ENCODE results near the gene CAMK1D. TPM values are rescaled to one million over a fixed set of nuclear protein-coding genes. Genes with fewer than 3 reads are reported as not detected.

CAMK1D gene
- total and polyA plus RNA-seq, 10 of the 15 experiments (the other 5 are each of a cell fraction or from before 2014, with no cell fraction given): 2.1 to 35.5 (median 14.7) TPM

DNA sequence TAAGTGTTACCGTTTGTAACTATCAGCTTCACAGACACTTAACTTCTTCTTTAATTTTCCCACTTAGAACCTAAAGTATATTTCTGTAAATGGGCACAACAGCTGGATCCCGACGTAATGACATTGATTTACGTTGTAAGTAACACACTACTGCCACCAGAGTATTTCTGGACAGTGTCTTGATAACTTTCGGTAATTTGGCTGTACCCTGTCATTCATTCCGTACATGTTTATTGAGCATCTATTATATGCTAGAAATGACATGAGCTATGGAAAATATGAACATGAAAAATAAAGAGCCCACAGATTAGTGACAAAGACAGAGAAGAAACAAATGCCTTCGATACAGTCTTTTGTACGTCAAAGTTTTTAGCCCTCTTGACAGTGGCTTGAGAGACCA is 360.8 kb downstream of the CAMK1D start:
- Histone ChIP-seq H3K9me3 (replicated peaks; ENCODE audit: control insufficient read depth, insufficient read depth, low read length) (no peaks in the 10 kb centered on the region), H3K27ac (ENCODE audit: control insufficient read depth, insufficient read depth) (no peak overlapping the region), H3K4me2 (ENCODE audit: control insufficient read depth, insufficient read depth) (no peak overlapping the region), H4K20me1 (ENCODE audit: control insufficient read depth, insufficient read depth) (no peaks in the 10 kb centered on the region), H2AFZ (ENCODE audit: control insufficient read depth, low read depth, low read length) (no peak overlapping the region), H3K79me2 (ENCODE audit: control insufficient read depth, insufficient read depth, low read length) (no peaks in the 10 kb centered on the region), H3K9ac (ENCODE audit: control insufficient read depth, insufficient read depth, low read length) (no peak overlapping the region), H3K4me3 (no peak overlapping the region), H3K27me3 (replicated peaks in 1 of 2; ENCODE audit: control insufficient read depth in 2 of 2, insufficient read depth in 2 of 2, low read length in 1 of 2) (no peaks in the 10 kb centered on the region), H3K36me3 (ENCODE audit: control insufficient read depth in 2 of 2, insufficient read depth in 2 of 2, low read length in 1 of 2) (no peaks in the 10 kb centered on the region), H3K4me1 (ENCODE audit: control insufficient read depth, insufficient read depth, low read length) (peaks cover 2% of the 10 kb centered on the region; the same call in 1 of the 2 replicates)
- intact Hi-C loops (cut with micrococcal nuclease; ENCODE audit: unreplicated experiment): loop anchor here (5.0 to 10.0 kb wide), 3 partner anchors 192 to 362 kb away; no protein-coding TSS in a partner anchor
- CTCF ChIA-PET: interaction anchor here (0.6 to 9.9 kb wide), 30 partner anchors 8 to 598 kb away, joined by 3 to 130 read pairs (median 4); partner anchors contain the start of genes CDC123 and NUDT5
- 99% methylated on average over 8 of the region's 8 CpGs for WGBS (ENCODE audit: insufficient coverage, insufficient replicate concordance, low lambda C conversion rate, missing lambda C conversion rate)
- in situ Hi-C loops (cut with MboI): loop anchor here (5.0 kb wide), 1 partner anchor 458 kb away; no protein-coding TSS in a partner anchor
- FAIRE-seq: no peak
- SMC1A ChIA-PET (ENCODE audit: uncharacterized antibody, unreplicated experiment): interaction anchor here (0.6 to 6.3 kb wide), 17 partner anchors 10 to 517 kb away, joined by 3 to 59 read pairs (median 4); no protein-coding TSS in a partner anchor
- POLR2A ChIA-PET: no interaction called here
- no peak for DNase-seq (ENCODE audit: low read depth, low spot score)
- no TSS peak for BruUV-seq (replicated peaks)
- RAD21 ChIA-PET (ENCODE audit: unreplicated experiment): interaction anchor here (0.6 to 3.8 kb wide), 12 partner anchors 9 to 512 kb away, joined by 3 to 42 read pairs (median 4); no protein-coding TSS in a partner anchor
- ATAC-seq: no peak
- TF ChIP-seq, protein P1, sequence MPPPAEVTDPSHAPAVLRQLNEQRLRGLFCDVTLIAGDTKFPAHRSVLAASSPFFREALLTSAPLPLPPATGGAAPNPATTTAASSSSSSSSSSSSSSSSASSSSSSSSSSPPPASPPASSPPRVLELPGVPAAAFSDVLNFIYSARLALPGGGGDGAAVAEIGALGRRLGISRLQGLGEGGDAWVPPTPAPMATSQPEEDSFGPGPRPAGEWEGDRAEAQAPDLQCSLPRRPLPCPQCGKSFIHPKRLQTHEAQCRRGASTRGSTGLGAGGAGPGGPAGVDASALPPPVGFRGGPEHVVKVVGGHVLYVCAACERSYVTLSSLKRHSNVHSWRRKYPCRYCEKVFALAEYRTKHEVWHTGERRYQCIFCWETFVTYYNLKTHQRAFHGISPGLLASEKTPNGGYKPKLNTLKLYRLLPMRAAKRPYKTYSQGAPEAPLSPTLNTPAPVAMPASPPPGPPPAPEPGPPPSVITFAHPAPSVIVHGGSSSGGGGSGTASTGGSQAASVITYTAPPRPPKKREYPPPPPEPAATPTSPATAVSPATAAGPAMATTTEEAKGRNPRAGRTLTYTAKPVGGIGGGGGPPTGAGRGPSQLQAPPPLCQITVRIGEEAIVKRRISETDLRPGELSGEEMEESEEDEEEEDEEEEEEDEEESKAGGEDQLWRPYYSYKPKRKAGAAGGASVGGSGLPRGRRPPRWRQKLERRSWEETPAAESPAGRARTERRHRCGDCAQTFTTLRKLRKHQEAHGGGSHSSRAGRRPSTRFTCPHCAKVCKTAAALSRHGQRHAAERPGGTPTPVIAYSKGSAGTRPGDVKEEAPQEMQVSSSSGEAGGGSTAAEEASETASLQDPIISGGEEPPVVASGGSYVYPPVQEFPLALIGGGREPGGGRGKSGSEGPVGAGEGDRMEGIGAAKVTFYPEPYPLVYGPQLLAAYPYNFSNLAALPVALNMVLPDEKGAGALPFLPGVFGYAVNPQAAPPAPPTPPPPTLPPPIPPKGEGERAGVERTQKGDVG (CRISPR knock-in tag; IDR thresholded peaks at IDR 0.05): no peak
- no peak for TF ChIP-seq MYB (IDR thresholded peaks at IDR 0.05; ENCODE audit: borderline replicate concordance, low read depth, low read length)
- TF ChIP-seq RUNX3 (IDR thresholded peaks at IDR 0.05; ENCODE audit: low read length): no peak
- TF ChIP-seq, protein P2, sequence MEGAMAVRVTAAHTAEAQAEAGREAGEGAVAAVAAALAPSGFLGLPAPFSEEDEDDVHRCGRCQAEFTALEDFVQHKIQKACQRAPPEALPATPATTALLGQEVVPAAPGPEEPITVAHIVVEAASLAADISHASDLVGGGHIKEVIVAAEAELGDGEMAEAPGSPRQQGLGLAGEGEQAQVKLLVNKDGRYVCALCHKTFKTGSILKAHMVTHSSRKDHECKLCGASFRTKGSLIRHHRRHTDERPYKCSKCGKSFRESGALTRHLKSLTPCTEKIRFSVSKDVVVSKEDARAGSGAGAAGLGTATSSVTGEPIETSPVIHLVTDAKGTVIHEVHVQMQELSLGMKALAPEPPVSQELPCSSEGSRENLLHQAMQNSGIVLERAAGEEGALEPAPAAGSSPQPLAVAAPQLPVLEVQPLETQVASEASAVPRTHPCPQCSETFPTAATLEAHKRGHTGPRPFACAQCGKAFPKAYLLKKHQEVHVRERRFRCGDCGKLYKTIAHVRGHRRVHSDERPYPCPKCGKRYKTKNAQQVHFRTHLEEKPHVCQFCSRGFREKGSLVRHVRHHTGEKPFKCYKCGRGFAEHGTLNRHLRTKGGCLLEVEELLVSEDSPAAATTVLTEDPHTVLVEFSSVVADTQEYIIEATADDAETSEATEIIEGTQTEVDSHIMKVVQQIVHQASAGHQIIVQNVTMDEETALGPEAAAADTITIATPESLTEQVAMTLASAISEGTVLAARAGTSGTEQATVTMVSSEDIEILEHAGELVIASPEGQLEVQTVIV (IDR thresholded peaks at IDR 0.05; ENCODE audit: borderline replicate concordance, partially characterized antibody): no peak
- no peak for TF ChIP-seq CHD4 (IDR thresholded peaks at IDR 0.05)
- no peak for TF ChIP-seq NFXL1 (IDR thresholded peaks at IDR 0.05; ENCODE audit: borderline replicate concordance)
- TF ChIP-seq PAX8 (IDR thresholded peaks at IDR 0.05): no peak
- TF ChIP-seq, protein P3, sequence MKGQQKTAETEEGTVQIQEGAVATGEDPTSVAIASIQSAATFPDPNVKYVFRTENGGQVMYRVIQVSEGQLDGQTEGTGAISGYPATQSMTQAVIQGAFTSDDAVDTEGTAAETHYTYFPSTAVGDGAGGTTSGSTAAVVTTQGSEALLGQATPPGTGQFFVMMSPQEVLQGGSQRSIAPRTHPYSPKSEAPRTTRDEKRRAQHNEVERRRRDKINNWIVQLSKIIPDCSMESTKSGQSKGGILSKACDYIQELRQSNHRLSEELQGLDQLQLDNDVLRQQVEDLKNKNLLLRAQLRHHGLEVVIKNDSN (IDR thresholded peaks at IDR 0.05; ENCODE audit: borderline replicate concordance, extremely low read length, insufficient read depth, low read depth, low read length): no peak
- TF ChIP-seq, protein P4, sequence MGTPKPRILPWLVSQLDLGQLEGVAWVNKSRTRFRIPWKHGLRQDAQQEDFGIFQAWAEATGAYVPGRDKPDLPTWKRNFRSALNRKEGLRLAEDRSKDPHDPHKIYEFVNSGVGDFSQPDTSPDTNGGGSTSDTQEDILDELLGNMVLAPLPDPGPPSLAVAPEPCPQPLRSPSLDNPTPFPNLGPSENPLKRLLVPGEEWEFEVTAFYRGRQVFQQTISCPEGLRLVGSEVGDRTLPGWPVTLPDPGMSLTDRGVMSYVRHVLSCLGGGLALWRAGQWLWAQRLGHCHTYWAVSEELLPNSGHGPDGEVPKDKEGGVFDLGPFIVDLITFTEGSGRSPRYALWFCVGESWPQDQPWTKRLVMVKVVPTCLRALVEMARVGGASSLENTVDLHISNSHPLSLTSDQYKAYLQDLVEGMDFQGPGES (IDR thresholded peaks at IDR 0.05): no peak
- TF ChIP-seq ZBED1 (IDR thresholded peaks at IDR 0.05; ENCODE audit: borderline replicate concordance): no peak
- TF ChIP-seq YY1 (IDR thresholded peaks at IDR 0.05; ENCODE audit: low read depth, low read length): no peak
- TF ChIP-seq EGR1 (IDR thresholded peaks at IDR 0.05; ENCODE audit: borderline replicate concordance in 1 of 2, low read depth in 2 of 2, low read length in 2 of 2): no peak
- no peak for TF ChIP-seq ETV6 (conservative IDR thresholded peaks at IDR 0.05 in 1 of 2, IDR thresholded peaks at IDR 0.05 in 1 of 2; ENCODE audit: borderline replicate concordance in 1 of 2, low read depth in 1 of 2)
- no peak for TF ChIP-seq TCF7 (IDR thresholded peaks at IDR 0.05; ENCODE audit: borderline replicate concordance)

All from GM12878 (cell line).